Measurements from ENCODE around the gene ADGRB2.

ADGRB2 gene

GRCh38 chr1:31781756-31782371, 17.7 kb upstream of the ADGRB2 start:
- no peak for DNase-seq (ENCODE audit: low spot score)

- no peak for DNase-seq (ENCODE audit: low spot score)
Observed at GRCh38 chr1:31781138-31781755, 17.1 kb upstream of the ADGRB2 start.

- DNase-seq (ENCODE audit: low spot score): no peak
Observed at GRCh38 chr1:31780632-31781031, 16.5 kb upstream of the ADGRB2 start.

- DNase-seq (ENCODE audit: low spot score): no peak
Observed at GRCh38 chr1:31779687-31780086, 15.5 kb upstream of the ADGRB2 start.

- no peak for DNase-seq (ENCODE audit: low spot score)
Observed at GRCh38 chr1:31778763-31779488, 14.8 kb upstream of the ADGRB2 start.

- DNase-seq (ENCODE audit: low spot score): no peak
Observed at GRCh38 chr1:31776516-31776915, 12.4 kb upstream of the ADGRB2 start.

- DNase-seq (ENCODE audit: low spot score): no peak
Observed at GRCh38 chr1:31776032-31776431, 11.9 kb upstream of the ADGRB2 start.

- DNase-seq (ENCODE audit: low spot score): no peak
Observed at GRCh38 chr1:31775210-31775999, 11.3 kb upstream of the ADGRB2 start.

- DNase-seq (ENCODE audit: low spot score): no peak
Observed at GRCh38 chr1:31774495-31774894, 10.4 kb upstream of the ADGRB2 start.

GRCh38 chr1:31773861-31774260, 9.7 kb upstream of the ADGRB2 start:
- no peak for DNase-seq (ENCODE audit: low spot score)

- no peak for DNase-seq (ENCODE audit: low spot score)
Observed at GRCh38 chr1:31772669-31773248, 8.6 kb upstream of the ADGRB2 start.

- DNase-seq (ENCODE audit: low spot score): no peak
Observed at GRCh38 chr1:31771891-31772668, 7.9 kb upstream of the ADGRB2 start.

GRCh38 chr1:31769720-31770390, 5.7 kb upstream of the ADGRB2 start:
- no peak for DNase-seq (ENCODE audit: low spot score)

- DNase-seq (ENCODE audit: low spot score): no peak
Observed at GRCh38 chr1:31768939-31769704, 5.0 kb upstream of the ADGRB2 start.

GRCh38 chr1:31768407-31768907, 4.3 kb upstream of the ADGRB2 start:
- DNase-seq (ENCODE audit: low spot score): no peak

GRCh38 chr1:31767225-31767624, 3.1 kb upstream of the ADGRB2 start:
- DNase-seq (ENCODE audit: low spot score): no peak

- no peak for DNase-seq (ENCODE audit: low spot score)
Observed at GRCh38 chr1:31765516-31765915, 1.4 kb upstream of the ADGRB2 start.

- DNase-seq (ENCODE audit: low spot score): peak; percentile 67
Observed at GRCh38 chr1:31765041-31765467, 914 bp upstream of the ADGRB2 start.

- DNase-seq (ENCODE audit: low spot score): no peak
Observed at GRCh38 chr1:31763671-31764311, 349 bp downstream of the ADGRB2 start.

Data from Ammon's horn (tissue), 1 donor.